Measurements from ENCODE around the gene STK10. TPM values are rescaled to one million over a fixed set of nuclear protein-coding genes. Genes with fewer than 3 reads are reported as not detected.

STK10 gene
- total and polyA plus RNA-seq, 4 donors = 2.8 to 21.7 (median 7.7) TPM

DNA sequence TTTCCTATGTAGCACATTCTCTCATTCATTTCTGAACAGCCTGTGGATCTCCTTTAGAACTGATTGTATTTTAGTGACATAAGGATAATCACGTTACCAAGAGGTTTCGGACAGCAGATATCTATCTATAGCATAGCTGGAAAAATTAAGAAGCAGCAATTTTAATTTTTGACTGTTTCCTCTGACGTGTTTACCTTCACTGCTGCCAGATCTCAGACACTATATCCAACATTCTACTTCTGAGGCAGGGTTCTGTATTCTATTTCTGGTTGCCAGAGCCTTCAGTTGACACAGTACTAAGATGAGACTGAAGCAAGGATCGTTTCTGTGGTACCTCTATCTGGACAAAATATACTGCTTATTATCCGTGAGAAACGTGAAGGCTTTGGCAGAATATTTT is 5.8 kb upstream of the STK10 start, which contains the start of gene EFCAB9:
Gene EFCAB9 (plus strand): TSS at position 301 of the 400 bp plus-strand sequence. CDS start 1 bp downstream, at position 302.
- Histone ChIP-seq H3K27me3 (ENCODE audit: control insufficient read depth in 4 of 4, insufficient read depth in 4 of 4, low read length in 3 of 4) (no peaks in the 10 kb centered on the region), H3K4me1 (ENCODE audit: control insufficient read depth in 4 of 4, insufficient read depth in 4 of 4, low read length in 3 of 4) (peaks cover 0 to under 1% (median 0%) of the 10 kb centered on the region in 4 donors), H3K4me3 (ENCODE audit: low read depth in 1 of 3, low read length in 3 of 3) (no peak within 1 kb of the TSS), H3K27ac (ENCODE audit: low read depth in 1 of 2, low read length in 2 of 2) (no peak within 1 kb of the TSS), H3K36me3 (ENCODE audit: control insufficient read depth in 4 of 4, insufficient read depth in 3 of 4, low read depth in 1 of 4, low read length in 3 of 4) (no peaks in the 10 kb centered on the region), H3K9me3 (ENCODE audit: control insufficient read depth in 4 of 4, low read length in 3 of 4) (no peaks in the 10 kb centered on the region), H3K9ac (ENCODE audit: low read depth in 1 of 2, low read length in 2 of 2) (no peak within 1 kb of the TSS)
- no peak for DNase-seq (ENCODE audit: low spot score)
- 79% methylated on average over 6 of the region's 6 CpGs for WGBS
- TF ChIP-seq, protein P1, sequence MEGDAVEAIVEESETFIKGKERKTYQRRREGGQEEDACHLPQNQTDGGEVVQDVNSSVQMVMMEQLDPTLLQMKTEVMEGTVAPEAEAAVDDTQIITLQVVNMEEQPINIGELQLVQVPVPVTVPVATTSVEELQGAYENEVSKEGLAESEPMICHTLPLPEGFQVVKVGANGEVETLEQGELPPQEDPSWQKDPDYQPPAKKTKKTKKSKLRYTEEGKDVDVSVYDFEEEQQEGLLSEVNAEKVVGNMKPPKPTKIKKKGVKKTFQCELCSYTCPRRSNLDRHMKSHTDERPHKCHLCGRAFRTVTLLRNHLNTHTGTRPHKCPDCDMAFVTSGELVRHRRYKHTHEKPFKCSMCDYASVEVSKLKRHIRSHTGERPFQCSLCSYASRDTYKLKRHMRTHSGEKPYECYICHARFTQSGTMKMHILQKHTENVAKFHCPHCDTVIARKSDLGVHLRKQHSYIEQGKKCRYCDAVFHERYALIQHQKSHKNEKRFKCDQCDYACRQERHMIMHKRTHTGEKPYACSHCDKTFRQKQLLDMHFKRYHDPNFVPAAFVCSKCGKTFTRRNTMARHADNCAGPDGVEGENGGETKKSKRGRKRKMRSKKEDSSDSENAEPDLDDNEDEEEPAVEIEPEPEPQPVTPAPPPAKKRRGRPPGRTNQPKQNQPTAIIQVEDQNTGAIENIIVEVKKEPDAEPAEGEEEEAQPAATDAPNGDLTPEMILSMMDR (IDR thresholded peaks at IDR 0.05; ENCODE audit: low read depth, low read length, missing input control) = no peak
- TF ChIP-seq EGR1 (IDR thresholded peaks at IDR 0.05; ENCODE audit: low read depth in 2 of 2) (no peak), RAD21 (IDR thresholded peaks at IDR 0.05) (no peak), GABPA (IDR thresholded peaks at IDR 0.05 in 1 of 2, conservative IDR thresholded peaks at IDR 0.05 in 1 of 2) (no peak)

DNA sequence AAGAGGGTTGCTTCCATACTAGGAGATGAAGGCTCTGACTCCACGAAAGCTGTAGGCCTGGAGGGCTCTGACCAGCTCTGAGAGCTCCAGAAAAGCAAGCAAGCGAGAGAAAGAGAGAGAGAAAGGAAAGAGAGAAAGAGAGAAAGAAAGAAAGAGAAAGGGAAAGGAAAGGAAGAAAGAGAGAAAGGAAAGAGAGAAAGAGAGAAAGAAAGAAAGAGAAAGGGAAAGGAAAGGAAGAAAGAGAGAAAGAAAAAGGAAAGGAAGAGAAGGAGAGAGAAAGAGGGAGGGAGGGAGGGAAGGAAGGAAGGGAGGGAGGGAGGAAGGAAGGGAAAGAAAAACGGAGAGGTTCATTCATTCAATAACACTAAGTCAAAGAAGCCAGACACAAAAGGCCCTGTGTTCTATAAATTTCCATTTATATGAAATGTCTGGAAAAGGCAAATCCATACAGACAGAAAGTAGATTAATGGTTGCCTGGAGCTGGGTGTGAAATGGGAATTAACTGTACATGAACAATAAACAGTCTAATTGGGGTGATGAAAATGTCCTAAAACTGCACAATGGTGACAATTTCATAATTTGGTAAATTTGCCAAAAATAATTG is 1.8 kb upstream of the STK10 start:
- TF ChIP-seq FOXA1 (IDR thresholded peaks at IDR 0.05) = no peak
- no peak for TF ChIP-seq EGR1 (IDR thresholded peaks at IDR 0.05; ENCODE audit: low read depth in 2 of 2)
- no peak for TF ChIP-seq FOXA2 (IDR thresholded peaks at IDR 0.05)
- no peak for TF ChIP-seq HNF4G (IDR thresholded peaks at IDR 0.05)
- TF ChIP-seq, protein P2, sequence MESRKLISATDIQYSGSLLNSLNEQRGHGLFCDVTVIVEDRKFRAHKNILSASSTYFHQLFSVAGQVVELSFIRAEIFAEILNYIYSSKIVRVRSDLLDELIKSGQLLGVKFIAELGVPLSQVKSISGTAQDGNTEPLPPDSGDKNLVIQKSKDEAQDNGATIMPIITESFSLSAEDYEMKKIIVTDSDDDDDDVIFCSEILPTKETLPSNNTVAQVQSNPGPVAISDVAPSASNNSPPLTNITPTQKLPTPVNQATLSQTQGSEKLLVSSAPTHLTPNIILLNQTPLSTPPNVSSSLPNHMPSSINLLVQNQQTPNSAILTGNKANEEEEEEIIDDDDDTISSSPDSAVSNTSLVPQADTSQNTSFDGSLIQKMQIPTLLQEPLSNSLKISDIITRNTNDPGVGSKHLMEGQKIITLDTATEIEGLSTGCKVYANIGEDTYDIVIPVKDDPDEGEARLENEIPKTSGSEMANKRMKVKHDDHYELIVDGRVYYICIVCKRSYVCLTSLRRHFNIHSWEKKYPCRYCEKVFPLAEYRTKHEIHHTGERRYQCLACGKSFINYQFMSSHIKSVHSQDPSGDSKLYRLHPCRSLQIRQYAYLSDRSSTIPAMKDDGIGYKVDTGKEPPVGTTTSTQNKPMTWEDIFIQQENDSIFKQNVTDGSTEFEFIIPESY (IDR thresholded peaks at IDR 0.05) = no peak
- no peak for TF ChIP-seq RAD21 (IDR thresholded peaks at IDR 0.05)
- TF ChIP-seq, protein P3, sequence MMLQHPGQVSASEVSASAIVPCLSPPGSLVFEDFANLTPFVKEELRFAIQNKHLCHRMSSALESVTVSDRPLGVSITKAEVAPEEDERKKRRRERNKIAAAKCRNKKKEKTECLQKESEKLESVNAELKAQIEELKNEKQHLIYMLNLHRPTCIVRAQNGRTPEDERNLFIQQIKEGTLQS (IDR thresholded peaks at IDR 0.05) = no peak
- TF ChIP-seq SP1 (IDR thresholded peaks at IDR 0.05) = no peak
- no peak for TF ChIP-seq TAF1 (conservative IDR thresholded peaks at IDR 0.05)
- TF ChIP-seq RXRA (IDR thresholded peaks at IDR 0.05) = no peak
- Histone ChIP-seq H3K9ac (ENCODE audit: low read depth in 1 of 2, low read length in 2 of 2) (no peak overlapping the region), H3K9me3 (ENCODE audit: control insufficient read depth in 4 of 4, low read length in 3 of 4) (no peaks in the 10 kb centered on the region), H3K4me3 (ENCODE audit: low read depth in 1 of 3, low read length in 3 of 3) (no peak overlapping the region), H3K4me1 (ENCODE audit: control insufficient read depth in 4 of 4, insufficient read depth in 4 of 4, low read length in 3 of 4) (peaks cover 0 to 16% (median 4%) of the 10 kb centered on the region in 4 donors), H3K27ac (ENCODE audit: low read depth in 1 of 2, low read length in 2 of 2) (no peak overlapping the region), H3K27me3 (ENCODE audit: control insufficient read depth in 4 of 4, insufficient read depth in 4 of 4, low read length in 3 of 4) (no peaks in the 10 kb centered on the region), H3K36me3 (ENCODE audit: control insufficient read depth in 4 of 4, insufficient read depth in 3 of 4, low read depth in 1 of 4, low read length in 3 of 4) (no peaks in the 10 kb centered on the region)
- DNase-seq (ENCODE audit: low spot score) = no peak
- WGBS = 74% methylated on average over 3 of the region's 3 CpGs
